GM18511 (cell line): ENCODE results near the gene NBR1.
"Not testable (repeated sequence)": the region's sequence is repeated elsewhere in the genome, so short reads cannot be mapped to it uniquely, and the experiment has no call there.

ENCODE experiments used
- ATAC-seq: cut with Tn5 transposase; IDR thresholded peaks from one replicate; pipeline ENCODE4 v1.9.1; 2021; ENCODE audit warnings: mild to moderate bottlenecking, moderate library complexity; ENCODE audit not compliant: unreplicated experiment

NBR1 gene

DNA sequence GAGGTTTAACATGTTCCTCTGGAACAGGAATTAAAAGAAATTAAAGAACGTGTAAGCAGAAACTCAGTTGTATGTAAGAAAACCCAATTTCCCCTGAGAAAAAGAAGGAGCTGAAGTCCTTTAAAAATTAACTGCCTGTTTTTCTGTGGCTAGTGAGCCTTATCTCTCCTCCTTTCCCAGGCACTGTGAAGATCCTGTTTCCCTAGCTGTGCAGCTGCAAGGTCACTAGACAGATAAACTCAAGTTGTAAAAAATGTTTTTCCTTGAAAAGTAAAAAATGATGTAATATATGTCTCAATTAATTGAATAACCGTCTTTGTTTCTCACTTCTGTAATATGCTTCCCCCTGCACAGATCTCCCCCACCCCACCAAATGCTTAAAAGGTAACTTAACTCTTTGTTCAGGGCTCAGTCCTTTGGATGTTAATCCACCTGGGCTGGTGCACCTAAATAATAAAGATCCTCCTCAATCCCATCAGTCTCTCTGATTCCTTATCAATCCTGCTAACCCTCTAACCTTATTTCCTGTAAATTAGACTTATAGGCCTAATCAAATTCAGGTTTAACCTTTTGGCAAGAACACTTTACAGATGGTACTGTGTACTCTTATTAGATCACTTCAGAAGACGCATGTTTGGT lies 17.7 kb upstream of the NBR1 start:
- ATAC-seq: not testable (repeated sequence)

DNA sequence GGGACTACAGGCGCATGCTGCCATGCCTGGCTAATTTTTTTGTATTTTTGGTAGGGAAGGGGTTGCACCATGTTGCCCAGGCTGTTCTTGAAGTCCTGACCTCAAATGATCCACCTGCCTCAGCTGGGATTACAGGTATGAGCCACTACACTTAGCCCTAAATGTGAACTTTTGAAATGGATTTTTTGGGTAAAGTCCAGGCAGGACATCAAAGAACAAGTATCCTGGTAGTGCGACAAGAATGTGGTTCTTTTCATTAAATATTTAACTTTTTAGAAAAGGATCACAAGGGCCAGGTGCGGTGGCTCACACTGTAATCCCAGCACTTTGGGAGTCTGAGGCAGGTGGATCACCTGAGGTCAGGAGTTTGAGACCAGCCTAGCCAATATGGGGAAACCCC lies 15.3 kb upstream of the NBR1 start:
- ATAC-seq: no peak

DNA sequence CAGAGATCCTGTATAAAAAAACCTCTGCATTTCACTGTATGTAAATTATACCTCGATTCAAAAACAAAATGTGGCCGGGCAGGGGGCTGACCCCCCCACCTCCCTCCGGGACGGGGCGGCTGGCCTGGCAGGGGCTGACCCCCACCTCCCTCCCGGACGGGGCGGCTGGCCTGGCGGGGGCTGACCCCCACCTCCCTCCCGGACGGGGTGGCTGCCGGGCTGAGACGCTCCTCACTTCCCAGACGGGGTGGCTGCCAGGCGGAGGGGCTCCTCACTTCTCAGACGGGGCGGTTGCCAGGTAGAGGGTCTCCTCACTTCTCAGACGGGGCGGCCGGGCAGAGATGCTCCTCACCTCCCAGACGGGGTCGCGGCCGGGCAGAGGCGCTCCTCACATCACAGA lies 11.8 kb upstream of the NBR1 start:
- ATAC-seq: not testable (repeated sequence)

DNA sequence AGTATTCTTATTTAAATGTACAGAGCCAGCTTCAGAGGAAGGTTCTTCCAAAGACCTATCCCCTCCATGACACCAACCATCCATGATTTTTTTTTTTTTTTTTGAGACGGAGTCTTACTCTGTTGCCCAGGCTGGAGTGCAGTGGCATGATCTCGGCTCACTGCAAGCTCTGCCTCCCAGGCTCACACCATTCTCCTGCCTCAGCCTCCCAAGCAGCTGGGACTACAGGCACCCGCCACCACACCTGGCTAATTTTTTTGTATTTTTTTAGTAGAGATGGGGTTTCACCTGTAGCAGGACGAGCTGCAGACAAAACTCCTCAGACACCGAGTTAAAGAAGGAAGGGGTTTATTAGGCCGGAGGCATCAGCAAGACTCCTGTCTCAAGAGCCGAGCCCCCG lies 11.1 kb upstream of the NBR1 start:
- ATAC-seq: not testable (repeated sequence)

DNA sequence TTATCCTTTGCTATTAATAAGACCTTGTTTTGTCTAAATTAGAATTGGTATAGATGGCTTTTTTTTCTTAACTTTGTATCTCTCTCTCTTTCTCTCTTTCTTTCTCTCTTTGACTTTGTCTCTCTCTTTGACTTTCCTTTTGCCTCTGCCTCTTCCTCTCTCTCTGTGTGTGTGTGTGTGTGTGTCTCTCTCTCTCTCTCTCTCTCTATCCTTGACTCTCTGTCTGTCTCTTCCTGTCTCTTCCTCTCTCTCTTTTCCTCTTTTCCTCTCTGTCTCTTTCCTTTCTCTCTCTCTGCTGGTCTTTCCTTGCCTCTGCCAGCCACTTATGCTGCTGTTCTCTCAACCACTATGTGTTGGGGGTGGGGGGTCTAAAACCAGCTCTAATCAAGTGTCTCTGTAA lies 5.0 kb upstream of the NBR1 start:
- ATAC-seq: not testable (repeated sequence)

DNA sequence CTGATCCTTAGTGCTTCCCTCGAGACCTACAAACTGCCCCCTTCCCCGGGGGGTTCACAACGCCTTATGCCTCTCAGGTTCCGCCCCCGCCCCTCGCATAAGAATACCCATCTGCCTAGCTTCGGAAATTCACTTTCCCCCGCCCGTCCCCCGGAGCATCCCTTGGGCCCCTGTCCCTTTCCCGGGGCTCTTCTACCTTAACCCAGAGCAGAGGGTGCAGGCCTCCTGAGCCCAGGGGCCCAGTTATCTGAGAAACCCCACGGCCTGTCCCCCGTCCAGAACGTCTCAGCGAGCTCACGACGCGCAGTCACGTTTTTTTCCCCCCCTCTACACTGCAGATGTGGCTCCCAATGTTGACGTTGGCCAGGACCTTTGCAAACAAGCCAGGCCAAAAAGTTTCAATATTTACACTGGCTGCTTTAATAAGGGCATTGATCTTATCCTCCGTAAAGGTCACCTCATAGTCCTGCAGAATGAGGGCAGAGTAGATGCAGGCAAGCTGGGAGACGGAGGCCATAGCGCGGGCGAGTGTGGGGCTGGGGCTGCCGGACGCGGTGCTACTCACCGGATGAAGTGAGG lies 1.4 kb upstream of the NBR1 start:
- ATAC-seq: peak; percentile 23

DNA sequence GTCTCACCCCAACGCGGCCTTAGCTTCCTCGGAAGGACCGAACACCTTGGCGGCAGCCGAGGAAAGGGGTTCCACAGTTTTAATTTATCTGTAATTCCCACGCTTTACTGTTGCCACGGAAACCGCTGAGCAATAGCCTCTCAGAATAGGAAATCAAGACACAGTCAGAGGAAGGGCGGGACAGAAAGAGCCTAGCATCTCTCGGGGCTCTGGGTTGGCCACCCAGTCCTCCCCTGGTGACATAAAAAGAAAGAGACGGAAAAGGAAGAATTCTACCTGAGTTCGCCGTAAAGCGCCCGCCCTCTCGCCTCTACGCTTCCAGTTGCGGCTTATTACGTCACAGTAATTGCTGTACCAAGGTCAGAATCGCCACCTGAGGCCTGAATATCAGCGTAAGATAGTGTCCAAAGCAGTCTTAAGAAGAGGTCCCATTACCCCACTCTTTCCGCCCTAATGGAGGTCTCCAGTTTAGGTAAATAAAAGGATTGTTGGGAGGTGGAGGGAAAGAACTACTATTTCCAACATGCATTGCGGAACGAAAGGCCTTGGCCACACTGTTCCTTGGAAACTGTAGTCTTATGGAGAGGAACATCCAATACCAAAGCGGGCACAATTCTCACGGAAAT lies 761 bp upstream of the NBR1 start:
- ATAC-seq: peak; percentile 73

DNA sequence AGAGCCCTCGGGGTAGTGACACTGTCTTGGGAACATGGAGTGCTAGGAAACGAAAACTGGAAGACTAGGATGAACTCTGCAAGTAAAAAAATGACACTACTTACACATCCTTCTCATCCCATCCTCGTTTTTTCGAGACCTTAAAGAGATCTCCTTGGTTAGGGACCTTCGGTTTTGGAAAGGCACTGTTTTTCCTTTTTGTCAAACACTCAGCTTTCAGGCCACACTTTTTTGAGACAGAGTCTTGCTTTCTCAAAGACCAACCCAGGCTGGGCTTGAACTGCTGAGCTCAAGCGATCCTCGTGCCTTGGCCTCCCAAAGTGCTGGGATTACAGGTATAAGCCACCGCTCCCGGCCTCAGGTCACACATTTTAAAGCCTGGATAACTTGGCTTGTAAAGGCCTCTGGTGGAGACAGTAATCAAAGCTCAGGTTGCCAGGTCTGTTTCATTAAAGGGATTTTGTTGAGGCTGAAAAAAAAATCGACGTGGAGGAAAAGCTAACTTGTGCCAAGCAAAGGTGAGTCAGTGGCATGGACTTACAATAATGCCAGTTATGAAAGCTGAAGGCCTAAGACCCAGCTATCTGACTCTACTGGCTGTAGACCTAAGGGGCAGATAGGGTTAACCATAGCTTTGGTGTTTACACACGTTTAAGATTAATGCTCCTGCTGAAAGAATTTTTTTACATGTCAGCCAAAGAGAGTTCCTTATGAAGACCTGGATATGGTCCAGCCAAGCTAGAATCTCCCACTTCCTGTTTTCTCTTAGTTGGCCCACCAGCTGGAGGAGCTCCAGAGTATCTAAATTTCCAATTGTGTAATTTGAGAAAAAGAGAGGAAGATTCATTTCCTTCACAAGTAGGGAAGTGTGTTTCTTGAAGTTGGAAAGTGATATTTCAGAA lies 823 bp downstream of the NBR1 start:
- no peak for ATAC-seq

DNA sequence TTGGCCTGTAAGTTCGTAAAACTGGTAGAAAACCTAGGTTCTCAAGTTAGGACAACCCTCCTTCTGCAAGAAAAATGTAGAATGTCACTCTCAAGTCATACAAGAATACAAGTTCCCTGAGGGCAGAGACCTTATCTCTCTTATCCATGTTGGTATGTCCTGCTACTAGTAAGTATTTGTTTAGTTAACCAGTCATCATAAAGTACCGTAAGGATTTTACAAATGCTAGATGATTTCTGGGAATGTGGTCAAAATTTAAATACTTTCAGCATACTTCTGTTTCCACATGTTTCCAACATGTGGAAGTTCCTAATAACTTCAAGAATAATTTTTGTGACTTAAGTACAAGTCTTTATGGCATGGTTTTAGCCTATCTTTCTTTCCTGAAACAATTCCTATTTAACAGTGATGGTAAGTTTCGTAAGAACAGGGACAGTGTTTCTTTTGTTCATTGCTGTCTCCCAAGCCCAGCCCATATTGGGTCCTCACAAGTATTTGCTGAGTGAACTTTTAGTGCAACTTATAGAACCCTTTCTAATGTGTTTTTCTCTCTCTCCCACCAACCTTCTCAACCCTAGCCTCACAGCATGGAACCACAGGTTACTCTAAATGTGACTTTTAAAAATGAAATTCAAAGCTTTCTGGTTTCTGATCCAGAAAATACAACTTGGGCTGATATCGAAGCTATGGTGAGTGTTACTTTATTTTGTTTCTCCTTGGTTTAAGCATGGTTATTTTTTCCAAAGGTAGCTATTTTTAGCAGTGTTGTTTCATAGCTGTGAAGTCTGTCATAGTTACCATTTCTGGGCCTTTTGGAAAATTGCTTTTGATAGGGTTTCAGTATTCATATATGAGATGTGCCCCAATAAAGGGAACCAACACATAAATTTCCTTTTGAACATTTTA lies 4.5 kb downstream of the NBR1 start:
- ATAC-seq: no peak

DNA sequence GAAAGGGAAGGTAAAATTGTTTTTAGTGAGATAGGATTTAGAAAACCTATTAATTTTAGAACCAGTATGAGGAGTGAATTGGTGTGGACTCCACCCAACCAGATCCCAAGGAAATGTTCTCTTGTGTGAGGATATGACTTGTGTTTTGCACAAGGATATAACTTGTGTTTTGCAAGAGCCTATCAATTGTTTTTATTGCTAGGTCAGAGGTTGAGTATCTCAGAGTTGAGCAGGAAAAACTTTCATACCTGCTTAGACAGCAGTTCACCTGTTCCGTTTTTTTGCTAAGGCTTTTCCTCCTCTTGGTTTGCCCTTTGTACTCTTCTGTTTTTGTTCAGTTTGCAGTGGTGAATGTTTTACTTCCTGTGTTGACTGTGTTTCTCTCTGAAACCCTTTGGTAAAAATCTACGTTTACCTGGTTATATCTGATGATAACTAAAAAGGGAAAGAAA lies 5.1 kb downstream of the NBR1 start:
- no peak for ATAC-seq

DNA sequence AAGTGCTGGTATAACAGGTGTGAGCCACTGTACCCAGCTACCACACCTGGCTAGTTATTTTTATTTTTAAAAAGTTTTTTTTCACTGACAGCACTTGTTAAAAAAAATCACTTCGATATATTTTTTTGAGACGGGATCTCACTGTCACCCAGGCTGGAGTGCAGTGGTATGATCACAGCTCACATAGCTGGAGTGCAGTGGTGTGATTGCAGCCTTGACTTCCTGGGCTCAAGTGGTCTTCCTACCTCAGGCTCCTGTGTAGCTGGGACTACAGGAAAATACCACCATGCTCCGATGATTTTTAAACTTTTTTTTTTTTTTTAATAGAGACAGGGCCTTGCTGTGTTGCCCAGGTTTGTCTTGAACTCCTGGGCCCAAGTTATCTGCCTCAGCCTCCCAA lies 12.9 kb downstream of the NBR1 start:
- no peak for ATAC-seq

DNA sequence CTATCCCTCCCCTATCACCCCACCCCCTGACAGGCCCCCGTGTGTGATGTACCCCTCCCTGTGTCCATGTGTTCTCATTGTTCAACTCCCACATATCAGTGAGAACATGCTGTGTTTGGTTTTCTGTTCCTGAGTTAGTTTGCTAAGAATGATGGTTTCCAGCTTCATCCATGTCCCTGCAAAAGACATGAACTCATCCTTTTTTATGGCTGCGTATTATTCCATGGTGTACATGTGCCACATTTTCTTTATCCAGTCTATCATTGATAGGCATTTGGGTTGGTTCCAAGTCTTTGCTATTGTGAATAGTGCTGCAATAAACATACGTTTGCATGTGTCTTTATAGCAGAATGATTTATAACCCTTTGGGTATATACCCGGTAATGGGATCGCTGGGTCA lies 15.6 kb downstream of the NBR1 start:
- ATAC-seq: not testable (repeated sequence)

DNA sequence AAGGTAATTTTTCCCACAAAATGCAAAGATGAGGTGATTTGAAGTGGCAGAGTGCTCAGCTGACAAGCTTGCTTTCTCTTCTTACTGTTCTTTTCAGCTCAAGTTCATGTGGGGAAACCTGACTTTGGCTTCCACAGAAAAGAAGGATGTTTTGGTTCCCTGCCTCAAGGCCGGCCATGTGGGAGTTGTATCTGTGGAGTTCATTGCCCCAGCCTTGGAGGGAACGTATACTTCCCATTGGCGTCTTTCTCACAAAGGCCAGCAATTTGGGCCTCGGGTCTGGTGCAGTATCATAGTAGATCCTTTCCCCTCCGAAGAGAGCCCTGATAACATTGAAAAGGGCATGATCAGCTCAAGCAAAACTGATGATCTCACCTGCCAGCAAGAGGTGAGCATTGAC lies 22.2 kb downstream of the NBR1 start:
- ATAC-seq: no peak

DNA sequence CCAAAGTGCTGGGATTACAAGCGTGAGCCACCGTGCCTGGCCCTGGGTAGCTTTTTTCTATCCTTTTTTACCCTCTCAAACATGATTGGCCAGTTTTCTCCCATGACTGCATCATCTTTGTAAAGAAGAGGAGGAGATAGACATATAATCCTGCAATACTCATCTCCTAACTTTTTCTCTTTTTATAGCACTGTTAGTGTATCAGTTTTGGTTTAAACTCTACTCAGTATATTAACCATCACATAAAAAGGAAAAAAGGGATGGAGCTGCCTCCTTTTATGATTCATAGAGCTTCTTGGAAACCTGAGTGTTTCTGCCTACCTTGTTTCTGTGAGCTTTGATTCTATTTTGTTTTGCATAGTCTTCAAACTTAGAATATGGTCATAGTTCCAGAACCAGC lies 28.6 kb downstream of the NBR1 start:
- ATAC-seq: no peak

DNA sequence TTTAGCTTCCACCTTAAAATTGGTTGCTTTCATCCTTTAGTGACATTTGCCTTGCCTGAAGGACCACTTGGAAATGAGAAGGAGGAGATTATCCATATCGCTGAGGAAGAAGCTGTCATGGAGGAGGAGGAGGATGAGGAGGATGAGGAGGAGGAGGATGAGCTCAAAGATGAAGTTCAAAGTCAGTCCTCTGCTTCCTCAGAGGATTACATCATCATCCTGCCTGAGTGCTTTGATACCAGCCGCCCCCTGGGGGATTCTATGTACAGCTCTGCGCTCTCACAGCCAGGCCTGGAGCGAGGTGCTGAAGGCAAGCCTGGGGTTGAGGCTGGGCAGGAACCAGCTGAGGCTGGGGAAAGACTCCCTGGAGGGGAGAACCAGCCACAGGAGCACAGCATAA lies 29.1 kb downstream of the NBR1 start:
- no peak for ATAC-seq

DNA sequence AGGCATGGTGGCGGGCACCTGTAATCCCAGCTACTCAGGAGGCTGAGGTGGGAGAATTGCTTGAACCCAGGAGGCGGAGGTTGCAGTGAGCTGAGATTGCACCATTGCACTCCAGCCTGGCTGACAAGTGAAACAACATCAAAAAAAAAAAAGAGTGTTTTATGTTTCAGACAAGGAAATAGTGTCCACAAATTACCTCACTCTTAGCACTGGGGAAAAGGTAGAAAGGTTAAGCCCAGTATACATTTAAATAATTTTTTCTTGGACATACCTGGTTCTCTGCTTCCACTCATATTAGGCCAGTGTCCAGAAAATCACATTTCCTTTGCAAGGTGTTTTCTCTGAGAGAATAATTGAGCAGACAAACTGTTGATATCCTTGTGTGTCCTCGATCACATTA lies 32.0 kb downstream of the NBR1 start:
- ATAC-seq: not testable (repeated sequence)

DNA sequence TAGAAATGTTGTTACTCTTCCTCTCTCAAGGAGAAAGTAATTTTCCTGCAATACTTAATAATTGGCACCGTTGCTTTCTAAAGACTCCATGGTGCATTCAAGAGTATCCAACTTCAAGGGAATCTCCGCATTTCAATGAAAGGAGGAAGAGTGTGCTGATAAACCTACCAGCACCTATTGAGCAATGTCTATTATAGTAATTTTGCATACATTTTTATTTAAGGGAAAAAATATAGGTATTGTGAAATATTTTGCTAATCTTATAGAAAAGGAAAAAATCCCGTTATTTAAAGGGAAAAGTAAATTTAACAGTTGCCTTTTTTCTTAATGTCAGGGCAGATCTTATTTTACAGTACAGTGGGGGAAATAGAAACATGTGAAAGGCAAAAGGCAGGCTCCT lies 39.6 kb downstream of the NBR1 start:
- ATAC-seq: no peak

DNA sequence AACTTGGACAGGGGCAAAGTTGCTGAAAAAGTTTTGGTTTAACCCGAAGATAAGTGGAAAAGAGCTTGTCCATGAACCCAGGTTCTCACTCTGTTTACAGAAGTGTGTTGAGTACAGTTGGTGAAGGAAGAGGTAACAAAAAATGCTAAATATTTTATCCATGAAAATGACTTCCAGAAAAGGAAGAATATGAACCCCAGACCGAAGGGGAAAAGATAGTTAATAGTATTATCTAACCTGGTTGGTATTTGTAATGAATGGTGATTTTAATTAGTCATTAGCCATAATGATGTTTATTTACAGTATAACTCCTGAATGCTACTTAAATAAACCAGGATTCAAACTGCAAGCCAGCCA lies 40.1 kb downstream of the NBR1 start:
- no peak for ATAC-seq

DNA sequence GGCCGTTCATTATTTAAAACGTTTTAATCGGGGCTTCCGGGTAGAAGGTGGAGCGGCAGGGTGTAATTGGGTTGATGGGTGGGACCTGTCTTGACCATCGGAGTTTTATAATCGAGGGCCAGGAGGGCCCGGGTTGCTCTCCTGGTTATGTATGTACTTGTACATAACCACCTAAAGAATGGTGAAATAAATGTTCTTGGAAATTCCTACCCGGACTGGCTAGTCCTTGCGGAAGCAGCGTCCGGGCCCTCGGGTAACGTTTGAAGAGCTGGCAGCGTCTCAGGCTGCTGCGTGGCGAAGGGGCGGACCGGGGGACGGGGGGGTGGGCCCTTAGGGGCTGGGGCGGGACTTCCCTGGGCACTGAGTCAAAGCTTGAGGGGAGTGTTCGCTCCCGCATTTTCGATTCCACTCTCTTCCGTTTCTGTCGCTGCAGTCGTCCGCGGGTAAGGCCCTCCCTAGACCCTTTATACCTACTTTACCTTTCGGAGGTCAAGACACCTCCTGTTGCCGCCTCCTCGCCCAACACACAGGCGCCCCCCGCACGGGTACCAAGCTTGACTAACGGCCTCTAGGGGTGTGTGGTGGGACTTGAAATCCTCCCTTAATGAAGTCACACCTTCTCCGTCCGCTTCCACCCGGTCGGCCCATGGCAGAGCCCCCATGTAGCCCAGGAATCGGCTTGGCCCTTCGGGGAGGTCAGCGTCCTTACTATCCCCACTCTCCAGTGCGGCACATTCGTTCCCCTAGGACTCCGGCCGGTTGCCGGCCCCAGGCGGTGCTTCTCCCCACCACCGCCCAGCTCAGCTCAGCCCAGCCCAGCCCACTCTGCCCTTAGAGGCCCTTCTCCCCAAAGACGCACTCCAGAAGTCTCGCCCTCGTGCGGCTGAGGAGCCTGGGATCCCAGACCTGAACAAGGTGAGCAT lies 40.7 kb downstream of the NBR1 start, which contains the start of gene TMEM106A:
TSS of gene TMEM106A (plus strand) at position 396 of the 923 bp plus-strand sequence. CDS start 1,167 bp downstream, outside the sequence.
- peak; percentile 79 for ATAC-seq
